H9 (cell line): ENCODE results near the gene ANXA1. TPM values are rescaled to one million over a fixed set of nuclear protein-coding genes. Genes with fewer than 3 reads are reported as not detected.

ENCODE experiments used
- DNase-seq: peaks from one replicate; pipeline ENCODE4 v3.0.0-alpha.2; 2017
- H2AFZ ChIP-seq: one replicate; pipeline ENCODE4 v1.6.1; 2013; ENCODE audit warnings: mild to moderate bottlenecking, low read length, control low read depth, moderate library complexity
- H2AK5ac ChIP-seq: 2 replicates; pipeline ENCODE4 v1.6.1; 2013; ENCODE audit warnings: low read length, control low read depth, mixed read lengths; ENCODE audit not compliant: insufficient read length
- H2BK120ac ChIP-seq: one replicate; pipeline ENCODE4 v1.6.1; 2013; ENCODE audit warnings: low read depth, mild to moderate bottlenecking, low read length, control low read depth, inconsistent platforms; ENCODE audit not compliant: poor library complexity, severe bottlenecking
- H2BK12ac ChIP-seq: 2 replicates; pipeline ENCODE4 v1.6.1; 2013; ENCODE audit warnings: low read length, control low read depth, mixed read lengths, low read depth; ENCODE audit not compliant: insufficient read length
- H2BK15ac ChIP-seq: 2 replicates; pipeline ENCODE4 v1.6.1; 2013; ENCODE audit warnings: low read depth, low read length, control low read depth
- H2BK20ac ChIP-seq: one replicate; pipeline ENCODE4 v1.6.1; 2013; ENCODE audit warnings: low read depth, mild to moderate bottlenecking, low read length, control low read depth, inconsistent platforms; ENCODE audit not compliant: poor library complexity, severe bottlenecking
- H2BK5ac ChIP-seq: 2 replicates; pipeline ENCODE4 v1.6.1; 2013; ENCODE audit warnings: low read length, control low read depth, mixed read lengths; ENCODE audit not compliant: insufficient read length
- H3K14ac ChIP-seq: 2 replicates; pipeline ENCODE4 v1.6.1; 2013; ENCODE audit warnings: low read length, control low read depth; ENCODE audit not compliant: insufficient read depth
- H3K18ac ChIP-seq: 2 replicates; pipeline ENCODE4 v1.6.1; 2013; ENCODE audit warnings: low read depth, mild to moderate bottlenecking, mixed read lengths, low read length, control low read depth; ENCODE audit not compliant: insufficient read length
- H3K23ac ChIP-seq: 2 replicates; pipeline ENCODE4 v1.6.1; 2013; ENCODE audit warnings: low read length, control low read depth, mixed read lengths, low read depth; ENCODE audit not compliant: insufficient read length
- H3K23me2 ChIP-seq: 2 replicates; pipeline ENCODE4 v1.6.1; 2013; ENCODE audit warnings: low read depth, mild to moderate bottlenecking, mixed read lengths, low read length, control low read depth; ENCODE audit not compliant: insufficient read length, poor library complexity, severe bottlenecking
- H3K27ac ChIP-seq: 2 replicates; pipeline ENCODE4 v1.5.1; 2013; ENCODE audit warnings: low read length, control low read depth, mixed read lengths, low read depth; ENCODE audit not compliant: insufficient read length
- H3K27me3 ChIP-seq: 2 replicates; pipeline ENCODE4 v1.6.1; 2013; ENCODE audit warnings: low read length, control low read depth, inconsistent platforms; ENCODE audit not compliant: insufficient read depth
- H3K4ac ChIP-seq: 2 replicates; pipeline ENCODE4 v1.6.1; 2013; ENCODE audit warnings: low read depth, mild to moderate bottlenecking, control low read depth, inconsistent platforms, low read length, moderate library complexity
- H3K4me1 ChIP-seq: 2 replicates; pipeline ENCODE4 v1.6.1; 2013; ENCODE audit warnings: low read length, control low read depth, inconsistent platforms; ENCODE audit not compliant: insufficient read depth
- H3K4me2 ChIP-seq: 2 replicates; pipeline ENCODE4 v1.6.1; 2013; ENCODE audit warnings: low read length, control low read depth, mixed read lengths; ENCODE audit not compliant: insufficient read length, insufficient read depth
- H3K56ac ChIP-seq: 2 replicates; pipeline ENCODE4 v1.6.1; 2013; ENCODE audit warnings: low read depth, mild to moderate bottlenecking, mixed read lengths, low read length, control low read depth; ENCODE audit not compliant: insufficient read length
- H3K79me1 ChIP-seq: 2 replicates; pipeline ENCODE4 v1.6.1; 2013; ENCODE audit warnings: low read depth, mild to moderate bottlenecking, moderate library complexity, low read length, control low read depth, inconsistent platforms; ENCODE audit not compliant: insufficient read depth, poor library complexity, severe bottlenecking
- H3K79me2 ChIP-seq: 2 replicates; pipeline ENCODE4 v1.6.1; 2013; ENCODE audit warnings: low read length, control low read depth, inconsistent platforms; ENCODE audit not compliant: insufficient read depth
- H3K9ac ChIP-seq: 2 replicates; pipeline ENCODE4 v1.6.1; 2013; ENCODE audit warnings: low read length, control low read depth, mixed read lengths; ENCODE audit not compliant: insufficient read length; ENCODE audit errors: extremely low read depth
- H3K9me3 ChIP-seq: one replicate; pipeline ENCODE4 v1.6.1; 2013; ENCODE audit warnings: low read depth, low read length, inconsistent platforms; ENCODE audit not compliant: control insufficient read depth
- H3T11ph ChIP-seq: one replicate; pipeline ENCODE4 v1.6.1; 2013; ENCODE audit warnings: mild to moderate bottlenecking, low read length, control low read depth, inconsistent platforms
- H4K20me1 ChIP-seq: one replicate; pipeline ENCODE4 v1.6.1; 2013; ENCODE audit not compliant: control insufficient read depth, insufficient read length, insufficient read depth
- H4K5ac ChIP-seq: 2 replicates; pipeline ENCODE4 v1.6.1; 2013; ENCODE audit warnings: low read depth, mild to moderate bottlenecking, mixed read lengths, low read length, control low read depth; ENCODE audit not compliant: insufficient read length
- H4K8ac ChIP-seq: replicated peaks from 2 replicates; pipeline ENCODE4 v1.6.1; 2013; ENCODE audit warnings: low read length, control low read depth, mixed read lengths, low read depth; ENCODE audit not compliant: insufficient read length
- H4K91ac ChIP-seq: 2 replicates; pipeline ENCODE4 v1.6.1; 2013; ENCODE audit warnings: low read depth, mild to moderate bottlenecking, moderate library complexity, mixed read lengths, low read length, control low read depth; ENCODE audit not compliant: insufficient read length
- H3K27ac Mint-ChIP-seq, 3 experiments: 2 replicates in 2 of 3; 3 replicates in 1 of 3; pipeline ENCODE4 v1.8.0; 2020 to 2021; ENCODE audit warnings: mixed read lengths in 3 of 3, mild to moderate bottlenecking in 1 of 3, moderate library complexity in 1 of 3
- H3K27me3 Mint-ChIP-seq: 2 replicates; pipeline ENCODE4 v1.8.0; 2021; ENCODE audit warnings: low read depth, mild to moderate bottlenecking, moderate library complexity, mixed read lengths
- H3K36me3 Mint-ChIP-seq, 3 experiments: 2 replicates in 2 of 3; 3 replicates in 1 of 3; pipeline ENCODE4 v1.8.0; 2020 to 2021; ENCODE audit warnings: low read depth in 3 of 3, mixed read lengths in 3 of 3; ENCODE audit not compliant: insufficient read depth in 1 of 3
- H3K4me1 Mint-ChIP-seq, 2 experiments: 2 replicates each; pipeline ENCODE4 v1.8.0; 2020; ENCODE audit warnings: mixed read lengths in 2 of 2
- H3K4me3 Mint-ChIP-seq, 2 experiments: 2 replicates in 1 of 2; 3 replicates in 1 of 2; pipeline ENCODE4 v1.8.0; 2020 to 2021; ENCODE audit warnings: mild to moderate bottlenecking in 2 of 2, mixed read lengths in 2 of 2, moderate library complexity in 1 of 2
- H3K9me3 Mint-ChIP-seq, 2 experiments: 2 replicates in 1 of 2; 3 replicates in 1 of 2; pipeline ENCODE4 v1.8.0; 2020; ENCODE audit warnings: mild to moderate bottlenecking in 2 of 2, mixed read lengths in 2 of 2, moderate library complexity in 1 of 2
- WGBS: extraction: QIAGEN DNeasy Blood & Tissue Kit; methylation state at CpG from one replicate; pipeline ENCODE4 v1.1.7; 2013; ENCODE audit warnings: missing lambda C conversion rate, low lambda C conversion rate, mixed read lengths; ENCODE audit not compliant: insufficient read length; ENCODE audit errors: extremely low coverage; 5-methylcytosine and 5-hydroxymethylcytosine counted together
- long read RNA-seq: library from polyadenylated mRNA; unstranded; transcript quantifications from one replicate; pipeline ENCODE4 v2.0.0, GENCODE V29; 2020
- total RNA-seq: library from RNA; stranded (reverse); gene quantifications from 2 replicates; pipeline ENCODE4 v1.2.1, GENCODE V29; 2021
- TF ChIP-seq, protein P1 (sequence below): fragments of 200-600 bp; sonication (generic); conservative IDR thresholded peaks from 3 replicates; pipeline ENCODE4 v1.8.0; 2021; ENCODE audit warnings: antibody characterized with exemption, mild to moderate bottlenecking

ANXA1 gene, protein sequence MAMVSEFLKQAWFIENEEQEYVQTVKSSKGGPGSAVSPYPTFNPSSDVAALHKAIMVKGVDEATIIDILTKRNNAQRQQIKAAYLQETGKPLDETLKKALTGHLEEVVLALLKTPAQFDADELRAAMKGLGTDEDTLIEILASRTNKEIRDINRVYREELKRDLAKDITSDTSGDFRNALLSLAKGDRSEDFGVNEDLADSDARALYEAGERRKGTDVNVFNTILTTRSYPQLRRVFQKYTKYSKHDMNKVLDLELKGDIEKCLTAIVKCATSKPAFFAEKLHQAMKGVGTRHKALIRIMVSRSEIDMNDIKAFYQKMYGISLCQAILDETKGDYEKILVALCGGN
- 3.5 and 3.6 TPM in 2 replicates for total RNA-seq
- long read RNA-seq, transcript ANXA1-201 (13 exons, 1,509 nt): major isoform, 33 of 33 reads
- long read RNA-seq, partial matches to known transcripts: 0 of 33 reads
- long read RNA-seq, other reads (novel, unspliced or antisense): 0 of 33 reads

DNA sequence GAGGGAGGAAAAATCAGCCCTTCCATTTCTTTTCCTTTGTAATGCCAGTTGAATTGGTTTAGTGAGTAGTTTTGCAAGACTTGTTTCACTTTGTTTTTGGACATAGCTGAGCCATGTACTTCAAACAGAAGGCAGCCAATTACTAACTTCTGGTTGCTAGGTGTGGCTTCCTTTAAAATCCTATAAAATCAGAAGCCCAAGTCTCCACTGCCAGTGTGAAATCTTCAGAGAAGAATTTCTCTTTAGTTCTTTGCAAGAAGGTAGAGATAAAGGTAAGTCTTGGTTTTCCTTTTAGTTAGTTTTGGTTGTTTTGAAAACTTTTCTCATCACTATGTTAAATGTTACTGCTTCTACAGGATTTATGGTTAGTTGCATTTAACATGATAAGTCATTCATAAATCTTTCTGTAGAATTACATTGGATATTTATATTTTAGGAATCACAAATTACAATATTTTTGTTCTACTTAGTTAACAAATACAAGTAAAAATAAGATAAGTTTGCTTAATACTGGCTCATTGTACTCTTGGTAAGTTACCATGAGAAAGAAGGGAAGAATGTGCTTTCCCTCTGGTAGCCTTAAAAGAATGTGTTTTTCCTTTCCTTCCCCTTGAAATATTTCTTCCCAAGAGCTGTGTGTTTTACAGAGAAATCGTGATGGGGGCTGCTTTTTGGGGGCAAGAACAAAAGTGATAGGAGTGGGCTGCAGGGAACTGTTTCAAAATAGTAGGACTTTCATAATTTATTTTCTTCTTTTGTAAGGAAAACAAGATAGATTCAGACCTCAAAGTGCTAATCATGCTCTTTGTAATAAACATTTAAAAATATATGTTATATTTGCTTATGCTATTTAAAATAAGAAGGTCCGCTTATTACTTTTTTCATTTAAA, at the start of gene ANXA1:
TSS of gene ANXA1 (plus strand) at position 213 of the 890 bp plus-strand sequence. CDS start 6,671 bp downstream, outside the sequence.
- no peak within 1 kb of the TSS for H3K14ac ChIP-seq
- no peak within 1 kb of the TSS for H2BK12ac ChIP-seq
- H2BK120ac ChIP-seq: no peak within 1 kb of the TSS
- no peak for DNase-seq
- H3K18ac ChIP-seq: no peak within 1 kb of the TSS
- Mint-ChIP-seq H3K36me3 (no peaks in the 10 kb centered on the region), H3K27ac (peak within 1 kb of the TSS; percentile 90 to 95 (median 94)), H3K4me1 (peaks cover 30 to 34% of the 10 kb centered on the region in 2 experiments), H3K9me3 (no peaks in the 10 kb centered on the region; a peak in 1 of 5 replicates), H3K27me3 (no peaks in the 10 kb centered on the region), H3K4me3 (peak within 1 kb of the TSS in 1 of 2 experiments; percentile 9; a peak in 1 of 5 replicates)
- H2BK5ac ChIP-seq: no peak within 1 kb of the TSS
- H3K9me3 ChIP-seq: no peaks in the 10 kb centered on the region
- H4K20me1 ChIP-seq: no peaks in the 10 kb centered on the region
- no CpG with 5 or more reads among the region's 2 CpGs for WGBS
- H3K4me2 ChIP-seq: no peak within 1 kb of the TSS
- H2BK15ac ChIP-seq: no peak within 1 kb of the TSS
- no peaks in the 10 kb centered on the region for H3K79me1 ChIP-seq
- no peak within 1 kb of the TSS for H3K23ac ChIP-seq
- no peak within 1 kb of the TSS for H2AFZ ChIP-seq
- H3T11ph ChIP-seq: no peak within 1 kb of the TSS
- H3K56ac ChIP-seq: no peak within 1 kb of the TSS
- no peak within 1 kb of the TSS for H3K9ac ChIP-seq
- no peak within 1 kb of the TSS for H3K4ac ChIP-seq
- H3K23me2 ChIP-seq: no peaks in the 10 kb centered on the region
- peak within 1 kb of the TSS; percentile 52 for H3K27ac ChIP-seq
- TF ChIP-seq, protein P1, sequence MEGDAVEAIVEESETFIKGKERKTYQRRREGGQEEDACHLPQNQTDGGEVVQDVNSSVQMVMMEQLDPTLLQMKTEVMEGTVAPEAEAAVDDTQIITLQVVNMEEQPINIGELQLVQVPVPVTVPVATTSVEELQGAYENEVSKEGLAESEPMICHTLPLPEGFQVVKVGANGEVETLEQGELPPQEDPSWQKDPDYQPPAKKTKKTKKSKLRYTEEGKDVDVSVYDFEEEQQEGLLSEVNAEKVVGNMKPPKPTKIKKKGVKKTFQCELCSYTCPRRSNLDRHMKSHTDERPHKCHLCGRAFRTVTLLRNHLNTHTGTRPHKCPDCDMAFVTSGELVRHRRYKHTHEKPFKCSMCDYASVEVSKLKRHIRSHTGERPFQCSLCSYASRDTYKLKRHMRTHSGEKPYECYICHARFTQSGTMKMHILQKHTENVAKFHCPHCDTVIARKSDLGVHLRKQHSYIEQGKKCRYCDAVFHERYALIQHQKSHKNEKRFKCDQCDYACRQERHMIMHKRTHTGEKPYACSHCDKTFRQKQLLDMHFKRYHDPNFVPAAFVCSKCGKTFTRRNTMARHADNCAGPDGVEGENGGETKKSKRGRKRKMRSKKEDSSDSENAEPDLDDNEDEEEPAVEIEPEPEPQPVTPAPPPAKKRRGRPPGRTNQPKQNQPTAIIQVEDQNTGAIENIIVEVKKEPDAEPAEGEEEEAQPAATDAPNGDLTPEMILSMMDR: no peak
- no peaks in the 10 kb centered on the region for H3K79me2 ChIP-seq
- H3K27me3 ChIP-seq: no peaks in the 10 kb centered on the region
- H4K8ac ChIP-seq: no peak within 1 kb of the TSS
- no peak within 1 kb of the TSS for H2BK20ac ChIP-seq
- no peak within 1 kb of the TSS for H4K91ac ChIP-seq
- H2AK5ac ChIP-seq: no peak within 1 kb of the TSS
- no peak within 1 kb of the TSS for H4K5ac ChIP-seq
- no peaks in the 10 kb centered on the region; the same call in 1 of the 2 replicates for H3K4me1 ChIP-seq
